ENCODE measurements around the gene NSUN4.

Gene NSUN4

DNA sequence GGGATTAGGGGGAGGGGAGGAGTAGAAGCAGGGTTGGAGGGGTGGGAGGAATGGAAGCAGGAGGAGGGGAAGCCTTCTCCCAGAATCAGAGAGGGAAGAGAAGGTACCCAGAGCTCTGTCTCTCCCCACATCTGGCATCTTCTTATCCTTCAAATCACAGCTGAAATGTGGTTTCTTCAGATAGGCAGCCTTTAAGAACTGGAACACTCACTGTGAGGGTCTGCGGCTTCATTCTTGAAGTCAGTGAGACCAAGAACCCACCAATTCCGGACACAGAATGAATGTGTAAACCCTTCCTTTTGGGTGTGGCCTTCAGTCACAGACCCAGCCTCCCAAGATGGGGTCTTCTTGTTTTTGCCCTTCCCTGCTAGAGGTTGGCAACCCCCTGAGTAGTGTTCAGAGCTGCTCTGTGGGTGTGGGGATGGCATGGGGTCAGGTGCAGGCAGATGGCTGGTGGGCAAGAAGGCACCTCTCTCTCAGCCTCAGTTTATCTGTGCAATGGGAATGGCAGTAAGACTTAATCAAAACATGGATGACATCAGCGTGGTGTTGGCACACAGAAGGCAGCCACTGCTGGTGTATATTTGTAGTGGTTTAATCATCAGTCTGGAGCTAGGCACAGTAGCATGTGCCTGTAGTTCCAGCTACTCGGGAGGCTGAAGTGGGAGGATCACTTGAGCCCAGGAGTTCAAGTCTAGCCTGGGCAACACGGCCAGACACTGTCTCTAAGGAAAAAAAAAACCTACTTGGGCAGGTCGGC, 60.7 kb downstream of the NSUN4 start:
- no peak overlapping the region for H3K4me3 ChIP-seq (ENCODE audit: low read length)
- peak; percentile 22 for DNase-seq (ENCODE audit: low read depth, low spot score)

DNA sequence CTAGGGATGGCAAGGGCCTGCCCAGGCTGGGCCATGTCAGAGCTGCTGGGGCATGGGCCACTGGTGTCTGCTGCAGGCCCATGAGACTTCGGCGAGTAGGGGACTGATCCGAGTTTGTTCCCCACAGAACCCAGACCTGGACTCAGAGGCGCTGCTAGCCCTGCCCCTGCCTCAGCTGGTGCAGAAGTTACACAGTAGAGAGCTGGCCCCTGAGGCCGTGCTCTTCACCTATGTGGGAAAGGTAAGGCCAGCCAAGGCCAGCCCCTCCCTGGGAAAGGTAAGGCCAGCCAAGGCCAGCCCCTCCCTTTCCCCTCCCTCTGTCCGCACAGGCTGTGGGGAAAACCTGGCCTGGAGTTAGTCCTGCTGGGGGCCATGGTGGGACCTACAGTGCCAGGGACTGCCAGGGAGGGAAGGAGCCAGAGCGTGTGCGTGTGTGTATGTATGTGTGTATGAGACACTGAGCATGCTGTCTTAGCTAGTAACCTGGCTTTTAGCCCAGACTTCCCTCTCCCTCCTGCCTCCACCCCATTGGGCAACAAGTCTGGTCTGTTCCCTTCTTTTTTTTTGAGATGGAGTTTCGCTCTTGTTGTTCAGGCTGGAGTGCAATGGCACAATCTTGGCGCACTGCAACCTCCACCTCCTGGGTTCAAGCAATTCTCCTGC, 61.5 kb downstream of the NSUN4 start:
- no peak overlapping the region for H3K4me3 ChIP-seq (ENCODE audit: low read length)
- DNase-seq (ENCODE audit: low read depth, low spot score): no peak

DNA sequence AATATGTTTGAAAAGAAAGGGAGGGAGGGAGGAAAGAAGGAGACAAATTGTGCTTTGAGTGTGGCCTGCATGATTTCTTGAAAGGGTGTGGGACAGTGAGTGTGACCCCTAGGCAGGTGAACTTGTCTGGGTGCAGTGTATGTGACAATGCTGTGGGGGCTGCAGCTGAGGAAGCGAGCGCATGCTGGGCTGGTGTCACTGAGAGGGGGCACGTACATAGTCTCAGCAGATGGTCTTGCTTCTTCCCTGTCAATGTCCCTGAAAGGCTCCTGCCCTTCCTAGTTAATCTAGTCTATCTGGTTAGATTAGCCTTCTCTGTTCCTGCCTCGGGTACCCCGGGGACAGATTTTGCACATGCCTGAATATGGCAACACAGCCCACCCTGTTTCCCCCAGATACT, 63.3 kb downstream of the NSUN4 start:
- no peak for DNase-seq (ENCODE audit: low read depth, low spot score)
- no peak overlapping the region for H3K4me3 ChIP-seq (ENCODE audit: low read length)

DNA sequence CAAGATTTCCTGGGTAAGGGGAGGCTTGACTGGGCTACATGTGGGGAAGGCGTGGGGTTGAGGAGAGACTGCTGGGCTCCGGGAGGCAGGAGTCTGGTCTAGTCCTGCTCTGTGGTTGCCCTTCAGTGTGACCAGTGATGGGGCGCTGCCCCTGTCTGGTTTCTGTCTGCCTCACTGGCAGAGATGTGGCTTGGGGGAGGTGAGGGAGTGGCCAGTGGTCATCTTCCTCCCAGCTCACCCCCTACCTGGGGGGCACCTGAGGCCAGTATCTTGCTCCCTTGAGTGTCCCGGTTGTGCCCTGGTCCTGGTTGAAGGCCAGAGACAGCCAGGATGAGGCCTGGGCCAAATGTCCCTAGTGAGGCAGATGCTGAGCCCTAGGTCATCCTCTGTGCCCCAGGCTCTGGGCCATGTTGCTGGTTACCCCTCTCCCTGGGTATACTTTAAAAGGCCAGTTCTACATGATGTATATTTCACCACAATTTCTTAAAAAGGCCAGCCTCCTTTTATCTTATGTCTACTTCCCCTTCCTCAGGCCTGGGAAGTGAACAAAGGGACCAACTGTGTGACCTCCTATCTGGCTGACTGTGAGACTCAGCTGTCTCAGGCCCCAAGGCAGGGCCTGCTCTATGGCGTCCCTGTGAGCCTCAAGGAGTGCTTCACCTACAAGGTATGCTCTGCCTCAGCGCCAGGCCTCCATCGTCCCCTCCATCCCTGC, 64.0 kb downstream of the NSUN4 start:
- no peak overlapping the region for H3K4me3 ChIP-seq (ENCODE audit: low read length)
- no peak for DNase-seq (ENCODE audit: low read depth, low spot score)

DNA sequence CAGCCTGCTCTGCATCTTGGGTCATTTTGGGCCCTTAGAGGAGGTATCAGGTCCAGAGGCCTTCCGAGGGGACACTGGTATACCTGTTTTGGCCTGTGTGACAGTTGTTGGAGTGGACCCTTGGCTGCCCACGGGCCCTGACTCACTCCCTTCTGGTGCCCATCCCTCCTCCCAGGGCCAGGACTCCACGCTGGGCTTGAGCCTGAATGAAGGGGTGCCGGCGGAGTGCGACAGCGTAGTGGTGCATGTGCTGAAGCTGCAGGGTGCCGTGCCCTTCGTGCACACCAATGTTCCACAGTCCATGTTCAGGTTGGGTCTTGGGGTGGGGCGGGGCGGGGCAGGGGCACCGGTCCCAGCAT, 64.6 kb downstream of the NSUN4 start:
- H3K4me3 ChIP-seq (ENCODE audit: low read length): no peak overlapping the region
- DNase-seq (ENCODE audit: low read depth, low spot score): no peak

DNA sequence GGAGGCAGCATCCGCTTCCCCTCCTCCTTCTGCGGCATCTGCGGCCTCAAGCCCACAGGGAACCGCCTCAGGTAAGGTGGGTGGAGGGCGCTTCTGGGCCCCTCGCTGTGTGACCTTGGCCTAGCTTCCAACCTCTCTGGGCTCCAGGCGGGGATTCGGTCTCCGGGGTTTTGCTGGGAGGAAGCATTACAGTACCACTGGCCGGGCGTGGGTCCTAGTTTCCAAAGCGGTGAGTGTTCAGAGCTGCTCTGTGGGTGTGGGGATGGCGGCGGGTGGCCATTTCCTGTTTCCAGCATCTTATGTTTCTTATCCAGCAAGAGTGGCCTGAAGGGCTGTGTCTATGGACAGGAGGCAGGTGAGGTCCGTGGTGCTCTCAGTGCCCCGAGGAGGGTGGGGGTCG, 65.1 kb downstream of the NSUN4 start:
- no peak overlapping the region for H3K4me3 ChIP-seq (ENCODE audit: low read length)
- no peak for DNase-seq (ENCODE audit: low read depth, low spot score)

DNA sequence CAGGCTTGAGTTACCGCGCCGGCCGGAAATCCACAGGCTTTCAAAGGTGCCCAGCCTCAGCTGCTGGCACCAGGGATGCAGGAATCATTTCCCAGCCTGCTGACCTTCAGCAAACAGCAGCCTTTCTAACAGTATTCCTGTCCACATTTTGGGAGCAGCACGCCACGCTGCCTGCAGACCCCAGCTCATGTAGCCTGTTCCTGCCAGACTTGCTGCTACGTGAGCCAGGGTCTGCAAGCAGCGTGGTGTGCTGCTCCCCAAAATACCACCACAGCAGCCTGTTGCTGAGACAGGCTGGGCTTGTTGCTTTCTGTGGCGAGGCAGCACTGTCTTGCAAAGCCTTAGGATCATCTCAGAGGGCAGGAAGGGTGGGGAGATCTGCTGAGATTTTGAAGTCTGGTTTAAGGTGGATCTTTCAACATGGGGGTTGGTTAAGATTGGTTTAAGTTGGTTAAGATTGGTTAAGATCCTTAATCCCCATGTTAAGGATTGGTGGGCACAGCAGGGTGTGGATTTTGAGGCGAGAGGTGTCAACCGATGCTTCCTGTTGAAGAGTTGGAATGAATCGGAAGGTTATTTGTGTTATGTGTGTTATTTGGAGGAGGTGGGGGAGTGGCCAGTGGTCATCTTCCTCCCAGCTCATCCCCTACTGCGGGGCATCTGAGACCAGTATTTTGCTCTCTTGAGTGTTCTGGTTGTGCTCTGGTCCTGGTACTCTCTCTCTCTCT, 66.4 kb downstream of the NSUN4 start:
- no peak for DNase-seq (ENCODE audit: low read depth, low spot score)
- no peak overlapping the region for H3K4me3 ChIP-seq (ENCODE audit: low read length)

DNA sequence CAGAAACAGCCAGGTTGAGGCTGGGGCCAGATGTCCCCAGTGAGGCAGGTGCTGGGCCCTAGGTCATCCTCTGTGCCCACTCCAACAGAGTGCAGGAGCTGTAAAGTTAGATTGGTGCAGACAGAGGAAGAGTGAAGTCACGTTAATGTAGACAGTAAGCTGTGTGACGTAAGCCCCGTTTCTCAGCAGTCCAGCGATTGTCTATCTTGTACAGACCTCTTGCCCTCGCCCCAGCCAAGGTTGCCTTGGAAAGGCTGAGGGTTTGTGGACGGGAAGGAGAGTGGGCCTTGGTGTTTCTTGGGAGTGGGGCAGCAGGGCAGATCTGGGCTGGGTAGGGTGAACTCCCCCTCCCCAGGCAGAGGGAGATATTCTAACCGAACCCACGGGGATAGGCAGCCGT, 67.0 kb downstream of the NSUN4 start:
- no peak for DNase-seq (ENCODE audit: low read depth, low spot score)

DNA sequence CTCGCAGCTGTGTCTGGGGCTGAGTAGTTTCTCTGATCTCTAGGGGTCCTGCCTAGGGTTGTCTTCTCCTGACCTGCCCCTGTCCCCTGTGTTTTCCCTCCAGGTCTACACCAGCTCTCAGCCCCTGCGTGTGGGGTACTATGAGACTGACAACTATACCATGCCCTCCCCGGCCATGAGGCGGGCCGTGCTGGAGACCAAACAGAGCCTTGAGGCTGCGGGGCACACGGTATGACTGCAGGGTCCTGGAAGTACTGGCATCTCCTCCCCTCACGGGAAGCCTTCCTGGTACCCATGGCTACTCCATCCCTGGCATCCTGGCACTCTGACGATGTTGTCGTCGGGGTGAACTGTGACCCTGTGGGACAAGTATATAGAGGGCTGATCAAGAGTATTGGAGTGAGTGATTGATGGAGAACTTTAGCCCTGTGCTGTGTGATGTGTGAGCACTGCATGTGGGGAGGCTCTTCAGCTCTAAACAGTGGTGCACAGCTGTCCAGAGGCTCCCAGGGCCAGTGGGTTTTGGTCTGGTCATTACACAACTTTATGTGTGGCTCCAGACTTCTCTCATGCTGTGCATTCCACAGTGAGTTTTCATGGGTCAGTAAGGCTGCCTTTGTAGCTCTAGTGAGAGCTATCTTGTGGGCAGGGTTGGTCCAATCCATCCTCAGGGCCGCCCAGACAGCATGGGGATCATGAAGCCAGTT, 67.9 kb downstream of the NSUN4 start:
- no peak for DNase-seq (ENCODE audit: low read depth, low spot score)
- H3K4me3 ChIP-seq (ENCODE audit: low read length): no peak overlapping the region

More for the DNA sequence above, 67.0 kb downstream of the NSUN4 start:
- no peak overlapping the region for H3K4me3 ChIP-seq (ENCODE audit: low read length)

DNA sequence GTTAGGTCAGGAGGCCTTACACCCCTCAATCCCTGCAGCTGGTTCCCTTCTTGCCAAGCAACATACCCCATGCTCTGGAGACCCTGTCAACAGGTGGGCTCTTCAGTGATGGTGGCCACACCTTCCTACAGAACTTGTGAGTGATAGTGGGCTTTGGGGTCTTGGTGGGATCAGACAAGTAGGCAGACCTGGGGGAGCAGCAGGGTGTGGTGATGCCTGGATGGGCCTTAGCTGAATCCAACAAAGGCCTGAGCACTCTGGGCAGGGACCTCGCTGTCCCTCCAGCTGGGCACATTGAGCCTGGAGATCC, 68.4 kb downstream of the NSUN4 start:
- H3K4me3 ChIP-seq (ENCODE audit: low read length): no peak overlapping the region
- no peak for DNase-seq (ENCODE audit: low read depth, low spot score)

DNA sequence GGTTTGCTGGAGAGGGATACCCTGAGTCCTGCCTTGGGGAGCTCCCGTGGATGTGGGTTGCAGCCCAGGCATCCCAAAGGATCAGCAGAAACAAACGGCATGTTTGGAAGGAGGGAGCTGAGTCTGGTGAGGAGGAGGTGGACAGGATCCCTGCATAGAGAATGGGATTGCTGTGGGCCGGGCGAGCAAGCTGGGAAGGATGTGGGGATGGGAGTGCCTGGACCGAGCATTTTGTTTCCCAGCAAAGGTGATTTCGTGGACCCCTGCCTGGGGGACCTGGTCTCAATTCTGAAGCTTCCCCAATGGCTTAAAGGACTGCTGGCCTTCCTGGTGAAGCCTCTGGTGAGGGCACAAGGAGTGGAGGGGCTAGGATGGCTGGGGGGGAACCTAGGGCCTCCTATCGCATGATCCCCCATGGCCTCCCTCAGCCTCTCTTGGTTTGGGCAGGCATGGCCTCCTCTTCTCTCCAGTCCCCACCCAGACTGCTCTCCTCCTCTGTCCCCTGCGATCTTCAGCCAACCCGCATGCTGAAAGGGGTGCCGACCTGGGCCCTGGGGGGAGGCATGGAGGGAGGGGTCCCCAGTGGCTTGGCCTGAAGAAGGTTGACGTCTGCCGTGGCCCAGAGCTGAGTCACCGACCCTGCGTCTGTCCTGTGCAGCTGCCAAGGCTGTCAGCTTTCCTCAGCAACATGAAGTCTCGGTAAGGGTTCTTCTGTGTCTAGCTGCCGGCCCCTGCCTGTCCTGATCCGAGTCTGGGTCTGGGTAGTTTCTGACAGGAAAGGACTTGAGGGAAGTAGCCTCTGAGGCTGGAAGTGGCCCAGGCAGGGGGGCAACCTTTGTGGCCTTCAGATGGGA, 69.8 kb downstream of the NSUN4 start:
- DNase-seq (ENCODE audit: low read depth, low spot score): no peak
- no peak overlapping the region for H3K4me3 ChIP-seq (ENCODE audit: low read length)

DNA sequence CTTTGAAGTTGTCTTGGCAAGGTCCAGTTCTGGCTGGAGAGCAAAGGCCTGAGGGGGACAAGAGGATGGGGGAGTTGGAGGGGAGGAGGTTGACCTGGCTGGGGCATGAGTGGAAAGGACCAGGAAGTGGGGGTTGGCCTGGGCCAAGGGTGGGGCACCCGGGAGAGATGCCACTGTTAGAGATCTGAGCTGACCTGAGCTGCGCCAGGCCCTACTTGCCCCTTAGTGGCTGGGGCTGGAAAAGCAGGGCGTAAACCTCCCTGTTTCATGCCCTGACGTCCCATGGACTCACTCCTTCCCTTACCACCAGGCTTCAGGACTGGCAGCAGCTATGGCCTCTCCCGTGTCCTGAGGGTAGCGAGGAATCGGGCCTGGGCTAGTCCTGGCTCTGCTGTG, 70.4 kb downstream of the NSUN4 start:
- no peak overlapping the region for H3K4me3 ChIP-seq (ENCODE audit: low read length)
- DNase-seq (ENCODE audit: low read depth, low spot score): no peak
